ENCODE measurements around the gene CNTNAP2. TPM values are rescaled to one million over a fixed set of nuclear protein-coding genes. Genes with fewer than 3 reads are reported as not detected.

CNTNAP2 gene
- total RNA-seq, 1 donor = 7.6 TPM

DNA sequence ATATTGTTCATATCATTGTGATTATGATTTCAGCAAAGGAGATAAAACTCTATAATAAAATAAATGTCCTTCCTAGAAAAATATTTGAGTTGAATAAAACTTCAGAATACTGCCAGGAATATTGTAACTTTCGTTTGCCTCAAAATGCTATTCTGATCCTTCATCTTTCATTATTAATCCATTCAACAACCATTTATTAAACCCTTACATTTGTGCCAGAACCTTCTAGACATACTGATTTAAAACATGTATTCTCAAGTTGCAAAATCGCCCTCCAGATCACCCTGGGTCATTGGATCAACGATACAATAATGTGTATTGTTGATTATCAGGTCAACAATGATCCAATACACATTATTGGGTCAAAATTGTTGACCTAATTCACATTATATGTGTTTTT is 759.8 kb downstream of the CNTNAP2 start:
- no peak for DNase-seq (ENCODE audit: insufficient read length, low spot score, missing footprints)
- TF ChIP-seq, protein P1, sequence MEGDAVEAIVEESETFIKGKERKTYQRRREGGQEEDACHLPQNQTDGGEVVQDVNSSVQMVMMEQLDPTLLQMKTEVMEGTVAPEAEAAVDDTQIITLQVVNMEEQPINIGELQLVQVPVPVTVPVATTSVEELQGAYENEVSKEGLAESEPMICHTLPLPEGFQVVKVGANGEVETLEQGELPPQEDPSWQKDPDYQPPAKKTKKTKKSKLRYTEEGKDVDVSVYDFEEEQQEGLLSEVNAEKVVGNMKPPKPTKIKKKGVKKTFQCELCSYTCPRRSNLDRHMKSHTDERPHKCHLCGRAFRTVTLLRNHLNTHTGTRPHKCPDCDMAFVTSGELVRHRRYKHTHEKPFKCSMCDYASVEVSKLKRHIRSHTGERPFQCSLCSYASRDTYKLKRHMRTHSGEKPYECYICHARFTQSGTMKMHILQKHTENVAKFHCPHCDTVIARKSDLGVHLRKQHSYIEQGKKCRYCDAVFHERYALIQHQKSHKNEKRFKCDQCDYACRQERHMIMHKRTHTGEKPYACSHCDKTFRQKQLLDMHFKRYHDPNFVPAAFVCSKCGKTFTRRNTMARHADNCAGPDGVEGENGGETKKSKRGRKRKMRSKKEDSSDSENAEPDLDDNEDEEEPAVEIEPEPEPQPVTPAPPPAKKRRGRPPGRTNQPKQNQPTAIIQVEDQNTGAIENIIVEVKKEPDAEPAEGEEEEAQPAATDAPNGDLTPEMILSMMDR (IDR thresholded peaks at IDR 0.05; ENCODE audit: extremely low read depth, low read depth, low read length) = no peak
- H2AFZ ChIP-seq (ENCODE audit: low read length) = no peak overlapping the region

DNA sequence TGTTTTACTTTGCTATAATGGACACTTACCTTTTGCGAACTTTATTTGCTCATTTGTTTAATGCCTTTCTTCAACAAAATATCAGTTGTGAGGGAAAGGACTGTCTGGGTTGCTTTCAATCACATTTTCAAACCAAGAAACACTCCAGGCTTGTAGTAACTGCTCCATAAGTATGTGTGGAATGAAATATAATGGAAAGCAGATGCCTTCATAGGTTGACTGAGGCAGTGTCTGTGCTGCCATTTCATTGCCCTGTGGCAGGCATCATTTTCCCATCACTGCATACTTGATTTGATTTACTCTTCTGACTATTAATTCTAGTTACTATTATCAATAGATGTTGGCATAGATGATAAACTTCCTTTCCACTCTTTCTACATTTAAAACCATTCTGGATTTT is 762.3 kb downstream of the CNTNAP2 start:
- TF ChIP-seq, protein P1 (IDR thresholded peaks at IDR 0.05; ENCODE audit: extremely low read depth, low read depth, low read length) = no peak
- no peak overlapping the region for H3K27ac ChIP-seq (ENCODE audit: low read depth, low read length)
- H3K27me3 ChIP-seq (ENCODE audit: insufficient read depth, low read length) = no peaks in the 10 kb centered on the region
- no peaks in the 10 kb centered on the region for H3K4me1 ChIP-seq (ENCODE audit: insufficient read depth, low read length)
- DNase-seq (ENCODE audit: insufficient read length, low spot score, missing footprints) = no peak
- no peak overlapping the region for H2AFZ ChIP-seq (ENCODE audit: low read length)
- no peaks in the 10 kb centered on the region for H3K36me3 ChIP-seq (ENCODE audit: insufficient read depth, low read length)
- H3K9me3 ChIP-seq (ENCODE audit: low read depth, low read length) = no peaks in the 10 kb centered on the region
- no peaks in the 10 kb centered on the region for H4K20me1 ChIP-seq (ENCODE audit: insufficient read depth, low read length)
- no peaks in the 10 kb centered on the region for H3K79me2 ChIP-seq (ENCODE audit: insufficient read depth, low read length)
- H3K4me2 ChIP-seq (ENCODE audit: insufficient read depth, low read length) = no peak overlapping the region
- no peak overlapping the region for H3K4me3 ChIP-seq (ENCODE audit: insufficient read depth, low read length)

More for the DNA sequence above, 759.8 kb downstream of the CNTNAP2 start:
- Histone ChIP-seq H3K27ac (ENCODE audit: low read depth, low read length) (no peak overlapping the region), H3K4me3 (ENCODE audit: insufficient read depth, low read length) (no peak overlapping the region), H3K36me3 (ENCODE audit: insufficient read depth, low read length) (no peaks in the 10 kb centered on the region), H3K27me3 (ENCODE audit: insufficient read depth, low read length) (no peaks in the 10 kb centered on the region), H4K20me1 (ENCODE audit: insufficient read depth, low read length) (no peaks in the 10 kb centered on the region), H3K9me3 (ENCODE audit: low read depth, low read length) (no peaks in the 10 kb centered on the region), H3K79me2 (ENCODE audit: insufficient read depth, low read length) (no peaks in the 10 kb centered on the region), H3K4me2 (ENCODE audit: insufficient read depth, low read length) (no peak overlapping the region), H3K4me1 (ENCODE audit: insufficient read depth, low read length) (no peaks in the 10 kb centered on the region)

DNA sequence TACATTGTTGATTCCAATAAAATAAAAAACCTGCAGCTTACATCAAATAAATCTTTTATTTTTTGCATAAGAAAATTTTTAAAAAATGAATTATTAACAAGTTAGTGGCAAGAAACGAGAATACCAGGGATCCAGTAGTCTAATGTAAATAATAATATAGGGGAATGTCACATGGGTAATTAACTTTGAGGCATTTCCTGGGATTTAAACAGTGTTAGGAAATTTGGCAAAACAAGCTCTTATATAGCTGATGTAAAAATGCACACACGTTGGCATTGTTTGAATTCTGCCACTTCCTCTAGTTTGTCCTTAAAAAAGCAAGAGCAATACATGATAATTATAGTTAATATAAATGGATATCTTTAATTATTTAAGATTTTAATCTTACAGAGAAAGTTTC is 768.6 kb downstream of the CNTNAP2 start:
- H3K4me3 ChIP-seq (ENCODE audit: insufficient read depth, low read length) = no peak overlapping the region
- H3K9me3 ChIP-seq (ENCODE audit: low read depth, low read length) = no peaks in the 10 kb centered on the region
- H3K36me3 ChIP-seq (ENCODE audit: insufficient read depth, low read length) = no peaks in the 10 kb centered on the region
- no peak overlapping the region for H3K27ac ChIP-seq (ENCODE audit: low read depth, low read length)
- no peaks in the 10 kb centered on the region for H3K4me1 ChIP-seq (ENCODE audit: insufficient read depth, low read length)
- DNase-seq (ENCODE audit: insufficient read length, low spot score, missing footprints) = no peak
- no peak overlapping the region for H2AFZ ChIP-seq (ENCODE audit: low read length)
- no peaks in the 10 kb centered on the region for H4K20me1 ChIP-seq (ENCODE audit: insufficient read depth, low read length)
- TF ChIP-seq, protein P1 (IDR thresholded peaks at IDR 0.05; ENCODE audit: extremely low read depth, low read depth, low read length) = no peak
- no peaks in the 10 kb centered on the region for H3K79me2 ChIP-seq (ENCODE audit: insufficient read depth, low read length)
- H3K4me2 ChIP-seq (ENCODE audit: insufficient read depth, low read length) = no peak overlapping the region
- no peaks in the 10 kb centered on the region for H3K27me3 ChIP-seq (ENCODE audit: insufficient read depth, low read length)

DNA sequence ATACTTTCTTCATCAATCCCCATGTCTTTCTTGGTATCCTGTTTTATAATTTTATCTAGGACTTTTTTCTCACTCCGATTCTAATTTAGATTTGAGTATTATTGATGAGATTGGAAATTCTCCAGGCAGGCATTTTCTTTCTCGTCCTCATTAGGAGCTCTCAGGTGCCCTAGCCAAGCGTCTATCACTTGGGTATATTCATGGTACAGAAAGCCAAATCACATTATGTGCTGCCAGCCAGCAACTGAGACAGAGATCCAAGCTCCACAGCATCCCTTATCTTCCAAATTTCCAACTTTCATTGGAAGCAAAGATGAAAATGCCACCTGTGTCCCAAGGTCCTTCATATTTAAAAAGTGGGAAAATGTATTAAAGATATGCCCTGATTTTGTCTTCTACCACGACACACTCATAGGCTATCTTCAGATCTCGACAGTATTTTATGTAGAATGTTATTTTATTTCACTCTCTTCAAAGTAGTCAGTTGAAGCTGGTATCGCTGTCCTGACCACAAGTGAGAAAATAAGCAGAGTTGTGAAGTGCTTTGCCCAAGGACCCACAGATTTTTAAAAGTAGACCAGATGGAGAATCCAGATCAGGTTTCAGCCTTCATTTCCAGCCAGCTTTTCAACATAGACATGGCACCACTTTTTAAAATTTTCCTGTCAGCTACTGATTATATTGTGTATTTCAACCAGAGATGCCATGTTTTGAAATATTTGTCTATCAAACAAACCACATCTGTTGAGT is 773.4 kb downstream of the CNTNAP2 start:
- TF ChIP-seq, protein P1 (IDR thresholded peaks at IDR 0.05; ENCODE audit: extremely low read depth, low read depth, low read length) = no peak
- H4K20me1 ChIP-seq (ENCODE audit: insufficient read depth, low read length) = no peaks in the 10 kb centered on the region
- H3K27me3 ChIP-seq (ENCODE audit: insufficient read depth, low read length) = no peaks in the 10 kb centered on the region
- H3K36me3 ChIP-seq (ENCODE audit: insufficient read depth, low read length) = no peaks in the 10 kb centered on the region
- H3K4me2 ChIP-seq (ENCODE audit: insufficient read depth, low read length) = no peak overlapping the region
- H3K4me3 ChIP-seq (ENCODE audit: insufficient read depth, low read length) = no peak overlapping the region
- no peaks in the 10 kb centered on the region for H3K4me1 ChIP-seq (ENCODE audit: insufficient read depth, low read length)
- DNase-seq (ENCODE audit: insufficient read length, low spot score, missing footprints) = no peak
- H3K79me2 ChIP-seq (ENCODE audit: insufficient read depth, low read length) = no peaks in the 10 kb centered on the region
- no peaks in the 10 kb centered on the region for H3K9me3 ChIP-seq (ENCODE audit: low read depth, low read length)
- H2AFZ ChIP-seq (ENCODE audit: low read length) = no peak overlapping the region
- no peak overlapping the region for H3K27ac ChIP-seq (ENCODE audit: low read depth, low read length)
